GM12891 (cell line): ENCODE measurements around the gene GLIS2.

ENCODE experiments used
- PAX5 ChIP-seq: IDR thresholded peaks from 2 replicates; pipeline ENCODE4 v1.6.1; 2011; ENCODE audit warnings: low read length, moderate library complexity, mild to moderate bottlenecking; ENCODE audit not compliant: insufficient read depth, severe bottlenecking
- POLR2A ChIP-seq: IDR thresholded peaks from 2 replicates; pipeline ENCODE4 v1.6.1; 2011; ENCODE audit warnings: low read depth, low read length, control low read depth
- POLR2AphosphoS5 ChIP-seq: IDR thresholded peaks from 2 replicates; pipeline ENCODE4 v1.6.1; 2011; ENCODE audit warnings: low read depth, low read length, control low read depth
- POU2F2 ChIP-seq: IDR thresholded peaks from 2 replicates; pipeline ENCODE4 v1.6.1; 2011; ENCODE audit warnings: low read depth, mild to moderate bottlenecking, control low read depth, low read length, moderate library complexity
- TAF1 ChIP-seq: IDR thresholded peaks from 2 replicates; pipeline ENCODE4 v1.6.1; 2011; ENCODE audit warnings: low read depth, low read length, control low read depth

GRCh38 chr16:4376126-4376892 lies 60.4 kb downstream of the GLIS2 start:
- no peak for TF ChIP-seq TAF1
- no peak for TF ChIP-seq POLR2A
- TF ChIP-seq PAX5: no peak
- no peak for TF ChIP-seq POU2F2
- TF ChIP-seq POLR2AphosphoS5: no peak
